Natural killer cell treated with Interleukin-12 subunit alpha and Interleukin-12 subunit beta and Interleukin-15 and Interleukin-18, amount 100 ng/mL, for 72 hours (primary cell): ENCODE measurements around the gene CLSTN1. TPM values are rescaled to one million over a fixed set of nuclear protein-coding genes. Genes with fewer than 3 reads are reported as not detected.

Experiments
- ATAC-seq, 2 donors: fragments of 150-1000 bp; cut with Tn5 transposase in 1 of 2; sonication (Bioruptor Pico), chemical (Tn5 transposase) in 1 of 2; 2 replicates each; pipeline ENCODE4 v1.10.0; 2021
- DNase-seq: peaks from one replicate; pipeline ENCODE4 v3.0.0; 2022; ENCODE audit warnings: low spot score
- H3K27ac Mint-ChIP-seq, 2 donors: 1 replicate in 1 of 2; 2 replicates in 1 of 2; pipeline ENCODE4 v1.8.0; 2022; ENCODE audit warnings: mixed read lengths in 2 of 2, mild to moderate bottlenecking in 1 of 2, moderate library complexity in 1 of 2
- H3K27me3 Mint-ChIP-seq, 2 donors: 1 replicate in 1 of 2; 2 replicates in 1 of 2; pipeline ENCODE4 v1.8.0; 2022; ENCODE audit warnings: mixed read lengths in 2 of 2
- H3K36me3 Mint-ChIP-seq: one replicate; pipeline ENCODE4 v1.8.0; 2022; ENCODE audit warnings: mixed read lengths
- H3K4me1 Mint-ChIP-seq, 2 donors: 1 replicate in 1 of 2; 2 replicates in 1 of 2; pipeline ENCODE4 v1.8.0; 2022; ENCODE audit warnings: low read depth in 2 of 2, mixed read lengths in 2 of 2, mild to moderate bottlenecking in 1 of 2
- H3K4me3 Mint-ChIP-seq: one replicate; pipeline ENCODE4 v1.8.0; 2022; ENCODE audit warnings: mixed read lengths
- H3K9me3 Mint-ChIP-seq: 2 replicates; pipeline ENCODE4 v1.8.0; 2022; ENCODE audit warnings: mixed read lengths
- total RNA-seq, 2 donors: library from RNA; stranded (reverse); gene quantifications; one replicate each; pipeline ENCODE4 v1.2.3, GENCODE V29; 2022

CLSTN1 gene
- total RNA-seq, 2 donors from 2014 or later, result 57.3 to 66.4 TPM

- H3K27ac Mint-ChIP-seq, result peak overlapping the region; percentile 86 to 87
- peak overlapping the region; percentile 73 for H3K4me3 Mint-ChIP-seq
- peak; percentile 66 for DNase-seq
- peak; percentile 58 to 64 for ATAC-seq
- H3K27me3 Mint-ChIP-seq, result no peaks in the 10 kb centered on the region
- peaks cover 10% of the 10 kb centered on the region for H3K36me3 Mint-ChIP-seq
- no peaks in the 10 kb centered on the region for H3K9me3 Mint-ChIP-seq
- peaks cover 34 to 48% of the 10 kb centered on the region in 2 donors for H3K4me1 Mint-ChIP-seq
Measured at GRCh38 chr1:9728451-9729295, 95.1 kb downstream of the CLSTN1 start.

GRCh38 chr1:9726905-9727595 is 96.7 kb downstream of the CLSTN1 start:
- H3K27ac Mint-ChIP-seq, result peak overlapping the region; percentile 28 to 87
- H3K4me1 Mint-ChIP-seq, result peaks cover 30 to 44% of the 10 kb centered on the region in 2 donors
- no peak overlapping the region for H3K4me3 Mint-ChIP-seq
- peaks cover 15% of the 10 kb centered on the region for H3K36me3 Mint-ChIP-seq
- no peak for ATAC-seq
- no peak for DNase-seq
- no peaks in the 10 kb centered on the region for H3K9me3 Mint-ChIP-seq
- no peaks in the 10 kb centered on the region for H3K27me3 Mint-ChIP-seq

GRCh38 chr1:9726406-9726805 is 97.4 kb downstream of the CLSTN1 start:
- Mint-ChIP-seq H3K9me3 (no peaks in the 10 kb centered on the region), H3K4me1 (peaks cover 24 to 41% of the 10 kb centered on the region in 2 donors), H3K27me3 (no peaks in the 10 kb centered on the region), H3K4me3 (no peak overlapping the region), H3K36me3 (peaks cover 15% of the 10 kb centered on the region), H3K27ac (peak overlapping the region in 1 of 2 donors; percentile 28)
- DNase-seq (no peak), ATAC-seq (no peak)

- peak; percentile 74 to 76 for ATAC-seq
- H3K4me3 Mint-ChIP-seq, result no peak overlapping the region
- H3K9me3 Mint-ChIP-seq, result no peaks in the 10 kb centered on the region
- no peaks in the 10 kb centered on the region for H3K27me3 Mint-ChIP-seq
- DNase-seq, result peak; percentile 81
- peak overlapping the region; percentile 46 to 70 for H3K27ac Mint-ChIP-seq
- peaks cover 15% of the 10 kb centered on the region for H3K36me3 Mint-ChIP-seq
- peaks cover 16 to 42% of the 10 kb centered on the region in 2 donors for H3K4me1 Mint-ChIP-seq
Measured at GRCh38 chr1:9724706-9725476, 98.9 kb downstream of the CLSTN1 start.

GRCh38 chr1:9723926-9724325 is 99.8 kb downstream of the CLSTN1 start:
- H3K27me3 Mint-ChIP-seq, result no peaks in the 10 kb centered on the region
- no peaks in the 10 kb centered on the region for H3K9me3 Mint-ChIP-seq
- no peak overlapping the region for H3K4me3 Mint-ChIP-seq
- H3K36me3 Mint-ChIP-seq, result peaks cover 12% of the 10 kb centered on the region
- no peak for ATAC-seq
- peak overlapping the region in 1 of 2 donors; percentile 70 for H3K27ac Mint-ChIP-seq
- H3K4me1 Mint-ChIP-seq, result peaks cover 14 to 42% of the 10 kb centered on the region in 2 donors
- DNase-seq, result no peak

- H3K9me3 Mint-ChIP-seq, result no peaks in the 10 kb centered on the region
- H3K27ac Mint-ChIP-seq, result peak overlapping the region in 1 of 2 donors; percentile 70
- H3K27me3 Mint-ChIP-seq, result no peaks in the 10 kb centered on the region
- H3K4me1 Mint-ChIP-seq, result peaks cover 7 to 35% of the 10 kb centered on the region in 2 donors
- peaks cover 6% of the 10 kb centered on the region for H3K36me3 Mint-ChIP-seq
- H3K4me3 Mint-ChIP-seq, result no peak overlapping the region
- DNase-seq, result peak; percentile 55
- no peak for ATAC-seq
Measured at GRCh38 chr1:9723068-9723805, 100.5 kb downstream of the CLSTN1 start.

GRCh38 chr1:9722378-9722749 is 101.4 kb downstream of the CLSTN1 start:
- no peaks in the 10 kb centered on the region for H3K27me3 Mint-ChIP-seq
- peak overlapping the region in 1 of 2 donors; percentile 58 for H3K27ac Mint-ChIP-seq
- ATAC-seq, result no peak
- H3K4me3 Mint-ChIP-seq, result no peak overlapping the region
- H3K9me3 Mint-ChIP-seq, result no peaks in the 10 kb centered on the region
- peaks cover 12% of the 10 kb centered on the region for H3K36me3 Mint-ChIP-seq
- H3K4me1 Mint-ChIP-seq, result peaks cover 13 to 37% of the 10 kb centered on the region in 2 donors
- no peak for DNase-seq

GRCh38 chr1:9721606-9722377 is 102.0 kb downstream of the CLSTN1 start:
- Mint-ChIP-seq H3K4me1 (peaks cover 19 to 42% of the 10 kb centered on the region in 2 donors), H3K36me3 (peaks cover 12% of the 10 kb centered on the region), H3K27me3 (no peaks in the 10 kb centered on the region), H3K4me3 (no peak overlapping the region), H3K9me3 (no peaks in the 10 kb centered on the region), H3K27ac (peak overlapping the region in 1 of 2 donors; percentile 58)
- DNase-seq (no peak), ATAC-seq (peak in 1 of 2 donors; percentile 28)

GRCh38 chr1:9720785-9721605 is 102.8 kb downstream of the CLSTN1 start:
- H3K36me3 Mint-ChIP-seq, result peaks cover 12% of the 10 kb centered on the region
- H3K4me3 Mint-ChIP-seq, result no peak overlapping the region
- H3K9me3 Mint-ChIP-seq, result no peaks in the 10 kb centered on the region
- H3K27me3 Mint-ChIP-seq, result no peaks in the 10 kb centered on the region
- H3K4me1 Mint-ChIP-seq, result peaks cover 20 to 40% of the 10 kb centered on the region in 2 donors
- ATAC-seq (no peak), DNase-seq (no peak)
- H3K27ac Mint-ChIP-seq, result no peak overlapping the region

GRCh38 chr1:9719978-9720722 is 103.6 kb downstream of the CLSTN1 start:
- ATAC-seq (no peak), DNase-seq (peak; percentile 59)
- H3K36me3 Mint-ChIP-seq, result peaks cover 12% of the 10 kb centered on the region
- H3K27ac Mint-ChIP-seq, result no peak overlapping the region
- H3K9me3 Mint-ChIP-seq, result no peaks in the 10 kb centered on the region
- H3K4me3 Mint-ChIP-seq, result no peak overlapping the region
- H3K27me3 Mint-ChIP-seq, result no peaks in the 10 kb centered on the region
- H3K4me1 Mint-ChIP-seq, result peaks cover 20 to 40% of the 10 kb centered on the region in 2 donors

- no peak for DNase-seq
- peak overlapping the region; percentile 88 to 91 for H3K27ac Mint-ChIP-seq
- peak overlapping the region; percentile 85 for H3K4me3 Mint-ChIP-seq
- peaks cover 6% of the 10 kb centered on the region for H3K36me3 Mint-ChIP-seq
- H3K27me3 Mint-ChIP-seq, result no peaks in the 10 kb centered on the region
- H3K9me3 Mint-ChIP-seq, result no peaks in the 10 kb centered on the region
- no peak for ATAC-seq
- H3K4me1 Mint-ChIP-seq, result peaks cover 24 to 33% of the 10 kb centered on the region in 2 donors
Measured at GRCh38 chr1:9718006-9718680, 105.6 kb downstream of the CLSTN1 start.
